Uterus (tissue), 2 donors: ENCODE measurements around the gene FPR3.

Experiments used
- CTCF ChIP-seq, 4 experiments: fragments of 200-600 bp in 2 of 4; fragments of 450-650 bp in 2 of 4; sonication (generic) in 2 of 4; IDR thresholded peaks; one replicate each; pipeline ENCODE4 v1.5.1; 2016 to 2019; ENCODE audit warnings: antibody characterized with exemption in 4 of 4, mild to moderate bottlenecking in 2 of 4, moderate library complexity in 1 of 4
- POLR2A ChIP-seq, 2 donors: fragments of 450-650 bp; IDR thresholded peaks; one replicate each; pipeline ENCODE4 v1.6.1; 2016; ENCODE audit warnings: antibody characterized with exemption in 2 of 2, mild to moderate bottlenecking in 1 of 2, moderate library complexity in 1 of 2

DNA sequence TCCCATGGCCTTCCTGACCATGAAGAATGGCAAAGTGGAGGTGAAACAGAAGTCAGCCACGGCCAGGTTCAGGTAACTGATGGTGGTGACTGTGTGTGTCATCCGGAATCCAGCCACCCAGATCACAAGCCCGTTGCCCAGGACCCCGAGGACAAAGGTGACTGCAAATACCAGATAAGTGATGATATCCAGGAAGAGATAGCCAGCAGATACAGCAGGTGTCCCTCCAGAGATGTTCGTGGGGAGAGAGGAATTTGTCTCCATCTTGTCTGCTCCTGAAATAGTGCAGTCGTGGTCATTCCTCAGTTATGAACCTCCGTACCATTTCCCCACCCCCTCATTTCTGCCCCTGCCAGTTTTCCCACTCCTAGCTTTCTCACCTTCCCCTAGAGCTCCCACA, 48.2 kb upstream of the FPR3 start:
- no peak for TF ChIP-seq CTCF (IDR thresholded peaks at IDR 0.05)
- TF ChIP-seq POLR2A (IDR thresholded peaks at IDR 0.05): no peak
